Glutamatergic neuron (in vitro differentiated cells): ENCODE results near the gene HPS1. TPM values are rescaled to one million over a fixed set of nuclear protein-coding genes. Genes with fewer than 3 reads are reported as not detected.

ENCODE experiments used
- DNase-seq: peaks from one replicate; pipeline ENCODE4 v3.0.0; 2022
- H3K27ac Mint-ChIP-seq: one replicate; pipeline ENCODE4 v1.8.0; 2020; ENCODE audit warnings: mild to moderate bottlenecking, mixed read lengths, inconsistent platforms; ENCODE audit not compliant: unreplicated experiment
- H3K27me3 Mint-ChIP-seq: one replicate; pipeline ENCODE4 v1.8.0; 2020; ENCODE audit warnings: mild to moderate bottlenecking, moderate library complexity, mixed read lengths, inconsistent platforms; ENCODE audit not compliant: unreplicated experiment
- H3K36me3 Mint-ChIP-seq: one replicate; pipeline ENCODE4 v1.8.0; 2020; ENCODE audit warnings: mild to moderate bottlenecking, mixed read lengths, inconsistent platforms; ENCODE audit not compliant: unreplicated experiment
- H3K4me1 Mint-ChIP-seq: one replicate; pipeline ENCODE4 v1.8.0; 2020; ENCODE audit warnings: mild to moderate bottlenecking, low read depth, mixed read lengths, inconsistent platforms; ENCODE audit not compliant: unreplicated experiment
- H3K4me3 Mint-ChIP-seq: one replicate; pipeline ENCODE4 v1.8.0; 2020; ENCODE audit warnings: mild to moderate bottlenecking, mixed read lengths, inconsistent platforms; ENCODE audit not compliant: unreplicated experiment
- H3K9me3 Mint-ChIP-seq: one replicate; pipeline ENCODE4 v1.8.0; 2020; ENCODE audit warnings: mild to moderate bottlenecking, moderate library complexity, mixed read lengths, inconsistent platforms; ENCODE audit not compliant: unreplicated experiment
- total RNA-seq: library from RNA; stranded (reverse); fragmentation: NEBNext Ultra II Directional; extraction: Animal tissue kit (Norgen Biotek cat#: 25700); gene quantifications from one replicate; pipeline ENCODE4 v1.2.1, GENCODE V29; 2021; ENCODE audit not compliant: unreplicated experiment
- TF ChIP-seq, protein P1 (sequence below): fragments of 200-600 bp; sonication (generic); IDR thresholded peaks from one replicate; pipeline ENCODE4 v1.5.0; 2021; ENCODE audit not compliant: partially characterized antibody, unreplicated experiment

The HPS1 gene
- total RNA-seq, 1 donor from 2014 or later: 34.4 TPM

DNA sequence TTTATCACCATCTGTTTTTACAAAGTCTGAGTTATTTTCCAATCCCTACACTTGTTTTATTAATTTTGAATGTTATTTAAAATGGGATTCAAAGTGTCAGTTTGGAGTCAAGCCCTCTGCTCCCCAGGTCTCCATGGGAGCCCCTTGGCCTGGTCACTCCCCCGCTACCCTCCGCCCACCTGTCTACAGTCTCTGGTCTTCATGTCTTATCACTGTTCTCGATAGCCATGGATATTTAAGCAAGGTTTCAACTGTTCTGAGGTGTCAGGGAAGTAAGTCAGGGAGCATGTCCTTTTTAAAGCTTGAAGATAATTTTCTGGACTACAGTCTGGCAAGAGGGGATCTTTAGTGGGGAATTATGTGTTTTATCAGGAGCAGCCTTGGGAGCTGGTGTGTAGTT, 19.1 kb upstream of the HPS1 start:
- no peak overlapping the region for H3K4me3 Mint-ChIP-seq
- peaks cover 1% of the 10 kb centered on the region for H3K27me3 Mint-ChIP-seq
- TF ChIP-seq, protein P1, sequence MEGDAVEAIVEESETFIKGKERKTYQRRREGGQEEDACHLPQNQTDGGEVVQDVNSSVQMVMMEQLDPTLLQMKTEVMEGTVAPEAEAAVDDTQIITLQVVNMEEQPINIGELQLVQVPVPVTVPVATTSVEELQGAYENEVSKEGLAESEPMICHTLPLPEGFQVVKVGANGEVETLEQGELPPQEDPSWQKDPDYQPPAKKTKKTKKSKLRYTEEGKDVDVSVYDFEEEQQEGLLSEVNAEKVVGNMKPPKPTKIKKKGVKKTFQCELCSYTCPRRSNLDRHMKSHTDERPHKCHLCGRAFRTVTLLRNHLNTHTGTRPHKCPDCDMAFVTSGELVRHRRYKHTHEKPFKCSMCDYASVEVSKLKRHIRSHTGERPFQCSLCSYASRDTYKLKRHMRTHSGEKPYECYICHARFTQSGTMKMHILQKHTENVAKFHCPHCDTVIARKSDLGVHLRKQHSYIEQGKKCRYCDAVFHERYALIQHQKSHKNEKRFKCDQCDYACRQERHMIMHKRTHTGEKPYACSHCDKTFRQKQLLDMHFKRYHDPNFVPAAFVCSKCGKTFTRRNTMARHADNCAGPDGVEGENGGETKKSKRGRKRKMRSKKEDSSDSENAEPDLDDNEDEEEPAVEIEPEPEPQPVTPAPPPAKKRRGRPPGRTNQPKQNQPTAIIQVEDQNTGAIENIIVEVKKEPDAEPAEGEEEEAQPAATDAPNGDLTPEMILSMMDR: no peak
- H3K4me1 Mint-ChIP-seq: peaks cover 12% of the 10 kb centered on the region
- DNase-seq: no peak
- H3K9me3 Mint-ChIP-seq: peaks cover 11% of the 10 kb centered on the region
- no peak overlapping the region for H3K27ac Mint-ChIP-seq
- H3K36me3 Mint-ChIP-seq: no peaks in the 10 kb centered on the region

GRCh38 chr10:98463976-98464754, 17.4 kb upstream of the HPS1 start:
- no peak for DNase-seq
- Mint-ChIP-seq H3K27ac (no peak overlapping the region), H3K4me3 (no peak overlapping the region), H3K4me1 (peaks cover 16% of the 10 kb centered on the region), H3K9me3 (peaks cover 9% of the 10 kb centered on the region), H3K27me3 (no peaks in the 10 kb centered on the region), H3K36me3 (no peaks in the 10 kb centered on the region)
- TF ChIP-seq, protein P1: no peak

GRCh38 chr10:98463016-98463415, 16.3 kb upstream of the HPS1 start:
- no peak overlapping the region for H3K27ac Mint-ChIP-seq
- peaks cover 22% of the 10 kb centered on the region for H3K4me1 Mint-ChIP-seq
- H3K36me3 Mint-ChIP-seq: no peaks in the 10 kb centered on the region

DNA sequence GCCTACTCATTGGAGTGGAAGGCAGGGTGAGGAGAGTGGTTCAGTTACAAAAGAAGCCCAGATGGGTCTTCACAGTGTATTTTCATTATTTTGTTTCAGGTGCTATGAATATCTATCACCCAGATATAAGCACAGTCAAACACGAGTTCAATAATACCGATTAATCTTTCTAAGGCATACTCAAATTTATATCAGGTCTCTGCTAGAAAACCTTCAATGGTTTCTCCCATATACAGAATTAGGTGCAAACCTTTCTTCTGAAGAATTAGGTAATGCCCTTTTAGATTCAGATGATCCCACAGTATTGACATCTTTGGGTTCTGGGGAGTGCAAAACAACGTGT, 14.7 kb upstream of the HPS1 start:
- Mint-ChIP-seq H3K4me1 (peaks cover 28% of the 10 kb centered on the region), H3K27ac (no peak overlapping the region), H3K4me3 (no peak overlapping the region), H3K36me3 (no peaks in the 10 kb centered on the region), H3K9me3 (peaks cover 6% of the 10 kb centered on the region), H3K27me3 (peaks cover 6% of the 10 kb centered on the region)
- TF ChIP-seq, protein P1: no peak
- DNase-seq: no peak

More at GRCh38 chr10:98463016-98463415, 16.3 kb upstream of the HPS1 start:
- no peak for DNase-seq
- peaks cover 6% of the 10 kb centered on the region for H3K9me3 Mint-ChIP-seq
- TF ChIP-seq, protein P1: no peak
- no peak overlapping the region for H3K4me3 Mint-ChIP-seq
- H3K27me3 Mint-ChIP-seq: peaks cover 6% of the 10 kb centered on the region

- Mint-ChIP-seq H3K36me3 (no peaks in the 10 kb centered on the region), H3K4me1 (peaks cover 28% of the 10 kb centered on the region), H3K9me3 (peaks cover 4% of the 10 kb centered on the region), H3K27ac (no peak overlapping the region), H3K4me3 (no peak overlapping the region), H3K27me3 (peaks cover 6% of the 10 kb centered on the region)
- TF ChIP-seq, protein P1: no peak
- no peak for DNase-seq
Observed at GRCh38 chr10:98460837-98461499, 14.2 kb upstream of the HPS1 start.
